Measurements from ENCODE around the gene ACLY.
A peak's percentile ranks its signal among the peaks of the same experiment; 100 is the strongest.

The ACLY gene

DNA sequence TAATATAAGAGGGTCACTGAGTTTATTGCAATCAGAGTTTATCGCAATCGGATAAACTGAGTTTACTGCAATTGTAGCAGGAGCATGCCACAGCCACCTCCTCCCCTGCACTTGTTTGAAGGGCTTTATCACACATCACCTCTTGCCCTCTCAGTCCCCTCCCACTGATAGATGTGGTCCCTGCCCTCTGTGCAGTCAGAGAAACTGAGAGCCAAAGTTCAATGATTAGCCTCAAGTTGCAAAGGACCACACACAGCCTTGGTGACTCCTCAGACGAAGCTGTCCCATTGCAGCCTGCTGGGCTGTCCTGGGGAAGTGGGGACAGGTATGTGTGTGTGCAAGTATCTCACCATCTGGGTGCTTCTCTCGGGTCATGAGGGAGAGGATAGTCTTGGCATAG is 13.6 kb downstream of the ACLY start:
- TF ChIP-seq ZFHX2 (tag by site-specific recombination; conservative IDR thresholded peaks at IDR 0.05): no peak
- TF ChIP-seq BCL11B (tag by site-specific recombination; IDR thresholded peaks at IDR 0.05; ENCODE audit: low read depth): no peak
- no peak for TF ChIP-seq FEZF1 (tag by site-specific recombination; IDR thresholded peaks at IDR 0.05)
- TF ChIP-seq, protein P1, sequence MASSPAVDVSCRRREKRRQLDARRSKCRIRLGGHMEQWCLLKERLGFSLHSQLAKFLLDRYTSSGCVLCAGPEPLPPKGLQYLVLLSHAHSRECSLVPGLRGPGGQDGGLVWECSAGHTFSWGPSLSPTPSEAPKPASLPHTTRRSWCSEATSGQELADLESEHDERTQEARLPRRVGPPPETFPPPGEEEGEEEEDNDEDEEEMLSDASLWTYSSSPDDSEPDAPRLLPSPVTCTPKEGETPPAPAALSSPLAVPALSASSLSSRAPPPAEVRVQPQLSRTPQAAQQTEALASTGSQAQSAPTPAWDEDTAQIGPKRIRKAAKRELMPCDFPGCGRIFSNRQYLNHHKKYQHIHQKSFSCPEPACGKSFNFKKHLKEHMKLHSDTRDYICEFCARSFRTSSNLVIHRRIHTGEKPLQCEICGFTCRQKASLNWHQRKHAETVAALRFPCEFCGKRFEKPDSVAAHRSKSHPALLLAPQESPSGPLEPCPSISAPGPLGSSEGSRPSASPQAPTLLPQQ (tag by site-specific recombination; IDR thresholded peaks at IDR 0.05): no peak
- TF ChIP-seq PRDM1 (tag by site-specific recombination; IDR thresholded peaks at IDR 0.05): no peak
- TF ChIP-seq, protein P2, sequence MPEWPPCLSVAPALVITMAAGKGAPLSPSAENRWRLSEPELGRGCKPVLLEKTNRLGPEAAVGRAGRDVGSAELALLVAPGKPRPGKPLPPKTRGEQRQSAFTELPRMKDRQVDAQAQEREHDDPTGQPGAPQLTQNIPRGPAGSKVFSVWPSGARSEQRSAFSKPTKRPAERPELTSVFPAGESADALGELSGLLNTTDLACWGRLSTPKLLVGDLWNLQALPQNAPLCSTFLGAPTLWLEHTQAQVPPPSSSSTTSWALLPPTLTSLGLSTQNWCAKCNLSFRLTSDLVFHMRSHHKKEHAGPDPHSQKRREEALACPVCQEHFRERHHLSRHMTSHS (tag by site-specific recombination; IDR thresholded peaks at IDR 0.05): no peak
- TF ChIP-seq, protein P3, sequence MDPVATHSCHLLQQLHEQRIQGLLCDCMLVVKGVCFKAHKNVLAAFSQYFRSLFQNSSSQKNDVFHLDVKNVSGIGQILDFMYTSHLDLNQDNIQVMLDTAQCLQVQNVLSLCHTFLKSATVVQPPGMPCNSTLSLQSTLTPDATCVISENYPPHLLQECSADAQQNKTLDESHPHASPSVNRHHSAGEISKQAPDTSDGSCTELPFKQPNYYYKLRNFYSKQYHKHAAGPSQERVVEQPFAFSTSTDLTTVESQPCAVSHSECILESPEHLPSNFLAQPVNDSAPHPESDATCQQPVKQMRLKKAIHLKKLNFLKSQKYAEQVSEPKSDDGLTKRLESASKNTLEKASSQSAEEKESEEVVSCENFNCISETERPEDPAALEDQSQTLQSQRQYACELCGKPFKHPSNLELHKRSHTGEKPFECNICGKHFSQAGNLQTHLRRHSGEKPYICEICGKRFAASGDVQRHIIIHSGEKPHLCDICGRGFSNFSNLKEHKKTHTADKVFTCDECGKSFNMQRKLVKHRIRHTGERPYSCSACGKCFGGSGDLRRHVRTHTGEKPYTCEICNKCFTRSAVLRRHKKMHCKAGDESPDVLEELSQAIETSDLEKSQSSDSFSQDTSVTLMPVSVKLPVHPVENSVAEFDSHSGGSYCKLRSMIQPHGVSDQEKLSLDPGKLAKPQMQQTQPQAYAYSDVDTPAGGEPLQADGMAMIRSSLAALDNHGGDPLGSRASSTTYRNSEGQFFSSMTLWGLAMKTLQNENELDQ (tag by site-specific recombination; IDR thresholded peaks at IDR 0.05; ENCODE audit: low read depth): no peak
- no peak for TF ChIP-seq ZNF335 (tag by site-specific recombination; conservative IDR thresholded peaks at IDR 0.05)
- no peak for TF ChIP-seq ZNF138 (tag by site-specific recombination; IDR thresholded peaks at IDR 0.05; ENCODE audit: borderline replicate concordance)
- no peak for TF ChIP-seq ZNF175 (tag by site-specific recombination; IDR thresholded peaks at IDR 0.05)
- TF ChIP-seq ZNF571 (tag by site-specific recombination; IDR thresholded peaks at IDR 0.05): no peak
- TF ChIP-seq ZNF404 (tag by site-specific recombination; IDR thresholded peaks at IDR 0.05): no peak
- TF ChIP-seq ZNF530 (tag by site-specific recombination; IDR thresholded peaks at IDR 0.05; ENCODE audit: low read depth): no peak
- ChIA-PET CTCF (interaction anchor here (1.2 kb wide), 1 partner anchor 54 kb away, joined by 3 read pairs; no protein-coding TSS in a partner anchor), POLR2A (no interaction called here)
- Histone ChIP-seq H3K27ac (ENCODE audit: extremely low read depth, low read depth, low read length) (no peak overlapping the region), H3K9me3 (ENCODE audit: control insufficient read depth, insufficient read depth, low read depth, low read length) (no peaks in the 10 kb centered on the region), H3K4me3 (ENCODE audit: low read depth, low read length) (no peak overlapping the region), H3K4me1 (ENCODE audit: control insufficient read depth, insufficient read depth, low read length) (no peaks in the 10 kb centered on the region), H3K36me3 (ENCODE audit: control insufficient read depth in 2 of 2, insufficient read depth in 1 of 2, low read length in 2 of 2) (peaks cover 65 to 97% of the 10 kb centered on the region in 2 experiments)

DNA sequence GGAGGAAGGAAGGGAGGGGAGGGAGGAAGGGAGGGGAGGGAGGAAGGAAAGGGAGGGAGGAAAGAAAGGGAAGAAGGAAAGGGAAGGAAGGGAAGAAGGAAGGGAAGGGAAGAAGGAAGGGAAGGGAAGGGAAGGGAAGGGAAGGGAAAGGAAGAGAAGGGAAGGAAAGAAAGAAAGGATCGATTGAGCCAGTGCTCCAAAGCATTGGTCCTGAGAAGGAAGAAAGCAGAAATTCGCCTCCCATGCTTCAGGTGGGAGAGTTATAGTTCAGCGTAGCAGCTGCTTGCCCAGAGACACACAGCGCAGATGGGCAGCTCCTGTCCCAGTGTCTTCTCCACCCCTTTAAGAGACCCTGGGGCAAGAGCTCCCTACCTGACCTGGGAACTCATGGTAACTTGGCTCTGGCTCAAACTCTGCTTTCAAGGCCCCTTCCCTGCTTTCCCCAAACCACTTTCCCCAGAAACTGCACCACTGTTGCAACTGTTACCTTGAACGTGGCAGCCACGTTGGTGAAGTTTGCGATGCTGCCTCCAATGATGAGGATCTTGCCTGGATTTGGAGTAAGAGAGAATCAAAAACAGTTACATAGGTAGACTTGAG is 14.4 kb downstream of the ACLY start:
- CTCF ChIA-PET: interaction anchor here (1.2 kb wide), 1 partner anchor 55 kb away, joined by 3 read pairs; no protein-coding TSS in a partner anchor
- POLR2A ChIA-PET: no interaction called here
- Histone ChIP-seq H3K36me3 (ENCODE audit: control insufficient read depth in 2 of 2, insufficient read depth in 1 of 2, low read length in 2 of 2) (peaks cover 67 to 93% of the 10 kb centered on the region in 2 experiments), H3K4me1 (ENCODE audit: control insufficient read depth, insufficient read depth, low read length) (no peaks in the 10 kb centered on the region), H3K9me3 (ENCODE audit: control insufficient read depth, insufficient read depth, low read depth, low read length) (no peaks in the 10 kb centered on the region), H3K27ac (ENCODE audit: extremely low read depth, low read depth, low read length) (no peak overlapping the region), H3K4me3 (ENCODE audit: low read depth, low read length) (no peak overlapping the region)
- TF ChIP-seq BCL11A (tag by site-specific recombination; IDR thresholded peaks at IDR 0.05; ENCODE audit: low read depth): no peak
- peak; percentile 94 for TF ChIP-seq PRDM1 (tag by site-specific recombination; IDR thresholded peaks at IDR 0.05)
- no peak for TF ChIP-seq ZNF223 (tag by site-specific recombination; IDR thresholded peaks at IDR 0.05)
- peak; percentile 76 for TF ChIP-seq ZNF366 (tag by site-specific recombination; conservative IDR thresholded peaks at IDR 0.05)
- no peak for TF ChIP-seq ZNF140 (tag by site-specific recombination; IDR thresholded peaks at IDR 0.05)

DNA sequence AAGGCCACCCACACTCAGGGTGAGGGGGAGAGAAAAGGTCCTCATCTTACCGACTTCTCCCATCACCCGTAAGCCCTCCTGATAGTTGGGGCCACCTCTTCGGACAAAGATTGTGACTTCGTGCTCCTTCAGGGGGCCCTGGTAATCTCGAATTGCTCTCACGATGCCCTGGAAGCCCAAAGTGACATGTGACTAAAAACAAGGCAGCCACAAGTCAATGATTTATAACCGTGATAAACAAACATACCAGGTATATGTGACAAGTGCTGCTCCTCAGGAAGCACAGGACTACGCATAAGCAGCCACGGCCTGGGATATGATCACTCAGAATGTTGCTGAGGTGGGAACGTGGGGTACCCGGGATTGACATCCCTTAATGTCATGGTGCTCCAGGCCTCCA is 17.1 kb downstream of the ACLY start:
- no peaks in the 10 kb centered on the region for H3K4me1 ChIP-seq (ENCODE audit: control insufficient read depth, insufficient read depth, low read length)
- H3K4me3 ChIP-seq (ENCODE audit: low read depth, low read length): no peak overlapping the region
- peaks cover 82 to 93% of the 10 kb centered on the region in 2 experiments for H3K36me3 ChIP-seq (ENCODE audit: control insufficient read depth in 2 of 2, insufficient read depth in 1 of 2, low read length in 2 of 2)
- no peak overlapping the region for H3K27ac ChIP-seq (ENCODE audit: extremely low read depth, low read depth, low read length)
- no peaks in the 10 kb centered on the region for H3K9me3 ChIP-seq (ENCODE audit: control insufficient read depth, insufficient read depth, low read depth, low read length)
- POLR2A ChIA-PET: interaction anchor here (0.8 kb wide), 1 partner anchor 11 kb away, joined by 3 read pairs; no protein-coding TSS in a partner anchor
- CTCF ChIA-PET: no interaction called here
- TF ChIP-seq, protein P4, sequence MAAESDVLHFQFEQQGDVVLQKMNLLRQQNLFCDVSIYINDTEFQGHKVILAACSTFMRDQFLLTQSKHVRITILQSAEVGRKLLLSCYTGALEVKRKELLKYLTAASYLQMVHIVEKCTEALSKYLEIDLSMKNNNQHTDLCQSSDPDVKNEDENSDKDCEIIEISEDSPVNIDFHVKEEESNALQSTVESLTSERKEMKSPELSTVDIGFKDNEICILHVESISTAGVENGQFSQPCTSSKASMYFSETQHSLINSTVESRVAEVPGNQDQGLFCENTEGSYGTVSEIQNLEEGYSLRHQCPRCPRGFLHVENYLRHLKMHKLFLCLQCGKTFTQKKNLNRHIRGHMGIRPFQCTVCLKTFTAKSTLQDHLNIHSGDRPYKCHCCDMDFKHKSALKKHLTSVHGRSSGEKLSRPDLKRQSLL (tag by site-specific recombination; IDR thresholded peaks at IDR 0.05): no peak
- TF ChIP-seq ZNF426 (tag by site-specific recombination; IDR thresholded peaks at IDR 0.05): no peak
- no peak for TF ChIP-seq ZBTB17 (tag by site-specific recombination; IDR thresholded peaks at IDR 0.05)
- TF ChIP-seq ZNF677 (tag by site-specific recombination; IDR thresholded peaks at IDR 0.05): no peak
- no peak for TF ChIP-seq ZNF174 (tag by site-specific recombination; IDR thresholded peaks at IDR 0.05)
- TF ChIP-seq ZNF202 (tag by site-specific recombination; IDR thresholded peaks at IDR 0.05; ENCODE audit: borderline replicate concordance): no peak
- no peak for TF ChIP-seq ZNF626 (tag by site-specific recombination; IDR thresholded peaks at IDR 0.05)
- TF ChIP-seq ZNF10 (tag by site-specific recombination; IDR thresholded peaks at IDR 0.05): no peak
- no peak for TF ChIP-seq ZNF184 (tag by site-specific recombination; IDR thresholded peaks at IDR 0.05)
- TF ChIP-seq, protein P5, sequence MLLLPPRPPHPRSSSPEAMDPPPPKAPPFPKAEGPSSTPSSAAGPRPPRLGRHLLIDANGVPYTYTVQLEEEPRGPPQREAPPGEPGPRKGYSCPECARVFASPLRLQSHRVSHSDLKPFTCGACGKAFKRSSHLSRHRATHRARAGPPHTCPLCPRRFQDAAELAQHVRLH (tag by site-specific recombination; IDR thresholded peaks at IDR 0.05): no peak

All from HEK293 (cell line).